Neuron (in vitro differentiated cells): Measurements from ENCODE around the gene GIMAP1.

Experiments
- H2AFZ ChIP-seq: one replicate; pipeline ENCODE4 v1.6.1; 2013; ENCODE audit warnings: low read depth, mild to moderate bottlenecking, inconsistent platforms, low read length, moderate library complexity
- H3K27me3 ChIP-seq: one replicate; pipeline ENCODE4 v1.6.1; 2013; ENCODE audit warnings: low read length; ENCODE audit not compliant: insufficient read depth
- H3K36me3 ChIP-seq: one replicate; pipeline ENCODE4 v1.6.1; 2013; ENCODE audit warnings: low read length; ENCODE audit not compliant: insufficient read depth
- H3K4me1 ChIP-seq: one replicate; pipeline ENCODE4 v1.6.1; 2013; ENCODE audit warnings: low read length; ENCODE audit not compliant: insufficient read depth
- H3K4me3 ChIP-seq: 2 replicates; pipeline ENCODE4 v1.5.1; 2013; ENCODE audit warnings: mild to moderate bottlenecking, low read length, moderate library complexity
- H3K9me3 ChIP-seq: one replicate; pipeline ENCODE4 v1.6.1; 2013; ENCODE audit warnings: low read length

GIMAP1 gene

GRCh38 chr7:150703209-150703608 is 13.2 kb upstream of the GIMAP1 start:
- no peaks in the 10 kb centered on the region for H3K9me3 ChIP-seq
- no peaks in the 10 kb centered on the region for H3K4me1 ChIP-seq
- H2AFZ ChIP-seq, result no peak overlapping the region
- H3K27me3 ChIP-seq, result no peaks in the 10 kb centered on the region
- H3K4me3 ChIP-seq, result no peak overlapping the region
- no peaks in the 10 kb centered on the region for H3K36me3 ChIP-seq

GRCh38 chr7:150715293-150715692 is 1.1 kb upstream of the GIMAP1 start:
- Histone ChIP-seq H3K4me3 (no peak overlapping the region), H3K27me3 (peaks cover 8% of the 10 kb centered on the region)

GRCh38 chr7:150715738-150716137 is 675 bp upstream of the GIMAP1 start:
- H3K27me3 ChIP-seq, result peaks cover 8% of the 10 kb centered on the region

More at GRCh38 chr7:150715293-150715692, 1.1 kb upstream of the GIMAP1 start:
- H3K9me3 ChIP-seq, result no peaks in the 10 kb centered on the region
- no peaks in the 10 kb centered on the region for H3K36me3 ChIP-seq
- no peak overlapping the region for H2AFZ ChIP-seq
- no peaks in the 10 kb centered on the region for H3K4me1 ChIP-seq

DNA sequence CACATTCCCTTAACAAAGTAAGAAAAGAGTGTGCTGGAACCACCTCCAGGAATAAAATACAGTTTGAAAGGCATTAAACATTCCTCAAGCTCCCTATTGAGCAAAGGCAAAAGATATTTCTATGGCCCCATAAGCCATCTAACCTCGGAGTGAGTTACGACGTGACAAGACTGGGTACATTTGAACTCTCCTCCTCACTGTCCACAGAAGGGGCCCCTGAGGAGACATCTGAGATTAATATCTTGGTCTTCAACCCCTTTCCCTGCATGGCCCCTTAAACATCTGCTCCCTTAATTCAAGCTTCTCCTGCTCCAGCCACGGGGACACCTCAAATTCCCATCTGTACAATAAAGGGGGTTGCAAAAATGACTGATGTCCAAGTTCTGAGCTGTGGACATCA is 526 bp downstream of the GIMAP1 start:
- no peaks in the 10 kb centered on the region for H3K4me1 ChIP-seq
- no peaks in the 10 kb centered on the region for H3K9me3 ChIP-seq
- H3K4me3 ChIP-seq, result no peak overlapping the region
- H3K36me3 ChIP-seq, result no peaks in the 10 kb centered on the region
- peaks cover 8% of the 10 kb centered on the region for H3K27me3 ChIP-seq
- H2AFZ ChIP-seq, result no peak overlapping the region

More at GRCh38 chr7:150715738-150716137, 675 bp upstream of the GIMAP1 start:
- Histone ChIP-seq H3K36me3 (no peaks in the 10 kb centered on the region), H3K9me3 (no peaks in the 10 kb centered on the region), H3K4me1 (no peaks in the 10 kb centered on the region), H3K4me3 (no peak overlapping the region), H2AFZ (no peak overlapping the region)

DNA sequence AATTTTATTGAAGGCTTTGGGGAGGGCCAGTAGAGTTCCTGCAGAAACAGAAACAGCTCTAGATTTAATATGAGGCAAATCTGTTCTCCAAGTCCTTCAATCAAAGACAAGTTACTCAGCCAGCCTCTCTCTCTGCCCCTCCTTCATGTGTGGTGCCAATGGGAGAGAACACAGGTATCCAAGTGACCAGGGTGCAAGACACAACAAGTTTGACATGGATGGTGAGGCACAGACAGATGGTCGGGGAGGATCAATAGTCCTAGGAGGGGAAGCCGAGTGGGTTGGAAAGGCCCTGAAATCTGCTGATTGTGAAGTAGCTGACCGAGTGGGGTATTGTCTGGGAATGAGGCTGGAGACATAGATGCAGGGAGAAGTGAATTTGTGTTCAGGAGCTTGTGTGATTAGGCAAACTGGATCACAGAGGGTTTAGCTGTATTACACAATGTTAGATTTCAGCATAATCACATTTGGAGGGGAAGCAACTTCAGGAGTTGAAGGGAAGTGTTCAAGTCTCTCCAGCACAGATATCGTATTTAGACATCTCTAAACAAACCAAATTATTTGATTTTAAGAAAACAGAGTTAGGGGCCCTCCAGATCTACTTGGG is 1.5 kb downstream of the GIMAP1 start:
- no peak overlapping the region for H3K4me3 ChIP-seq
- peaks cover 8% of the 10 kb centered on the region for H3K27me3 ChIP-seq

GRCh38 chr7:150719436-150719835 is 3.0 kb downstream of the GIMAP1 start:
- H3K36me3 ChIP-seq, result no peaks in the 10 kb centered on the region
- H2AFZ ChIP-seq, result no peak overlapping the region
- peaks cover 8% of the 10 kb centered on the region for H3K27me3 ChIP-seq
- no peaks in the 10 kb centered on the region for H3K9me3 ChIP-seq
- H3K4me3 ChIP-seq, result no peak overlapping the region
- no peaks in the 10 kb centered on the region for H3K4me1 ChIP-seq

More for the DNA sequence above, 1.5 kb downstream of the GIMAP1 start:
- no peaks in the 10 kb centered on the region for H3K9me3 ChIP-seq
- no peak overlapping the region for H2AFZ ChIP-seq
- no peaks in the 10 kb centered on the region for H3K4me1 ChIP-seq
- no peaks in the 10 kb centered on the region for H3K36me3 ChIP-seq

DNA sequence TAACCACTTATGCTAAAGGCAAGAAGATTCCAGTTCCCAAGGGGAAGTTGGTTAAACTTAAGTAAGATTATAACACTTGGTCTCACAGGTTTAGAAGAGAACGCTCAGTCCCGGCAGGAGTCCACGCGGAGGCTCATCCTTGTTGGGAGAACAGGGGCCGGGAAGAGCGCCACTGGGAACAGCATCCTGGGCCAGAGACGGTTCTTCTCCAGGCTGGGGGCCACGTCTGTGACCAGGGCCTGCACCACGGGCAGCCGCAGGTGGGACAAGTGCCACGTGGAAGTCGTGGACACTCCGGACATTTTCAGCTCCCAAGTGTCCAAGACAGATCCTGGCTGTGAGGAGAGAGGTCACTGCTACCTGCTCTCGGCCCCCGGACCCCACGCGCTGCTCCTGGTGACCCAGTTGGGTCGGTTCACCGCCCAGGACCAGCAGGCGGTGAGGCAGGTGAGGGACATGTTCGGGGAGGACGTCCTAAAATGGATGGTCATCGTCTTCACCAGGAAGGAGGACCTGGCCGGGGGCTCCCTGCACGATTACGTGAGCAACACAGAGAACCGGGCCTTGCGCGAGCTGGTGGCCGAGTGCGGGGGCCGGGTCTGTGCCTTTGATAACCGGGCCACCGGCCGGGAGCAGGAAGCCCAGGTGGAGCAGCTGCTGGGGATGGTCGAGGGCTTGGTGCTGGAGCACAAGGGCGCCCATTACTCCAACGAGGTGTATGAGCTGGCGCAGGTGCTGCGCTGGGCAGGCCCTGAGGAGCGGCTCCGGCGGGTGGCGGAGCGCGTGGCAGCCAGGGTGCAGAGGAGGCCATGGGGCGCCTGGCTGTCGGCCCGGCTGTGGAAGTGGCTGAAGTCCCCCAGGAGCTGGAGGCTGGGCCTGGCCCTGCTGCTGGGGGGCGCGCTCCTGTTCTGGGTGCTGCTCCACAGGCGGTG is 3.8 kb downstream of the GIMAP1 start:
- no peaks in the 10 kb centered on the region for H3K9me3 ChIP-seq
- H3K4me3 ChIP-seq, result no peak overlapping the region
- peaks cover 8% of the 10 kb centered on the region for H3K27me3 ChIP-seq
- H3K4me1 ChIP-seq, result no peaks in the 10 kb centered on the region
- H3K36me3 ChIP-seq, result no peaks in the 10 kb centered on the region
- no peak overlapping the region for H2AFZ ChIP-seq

DNA sequence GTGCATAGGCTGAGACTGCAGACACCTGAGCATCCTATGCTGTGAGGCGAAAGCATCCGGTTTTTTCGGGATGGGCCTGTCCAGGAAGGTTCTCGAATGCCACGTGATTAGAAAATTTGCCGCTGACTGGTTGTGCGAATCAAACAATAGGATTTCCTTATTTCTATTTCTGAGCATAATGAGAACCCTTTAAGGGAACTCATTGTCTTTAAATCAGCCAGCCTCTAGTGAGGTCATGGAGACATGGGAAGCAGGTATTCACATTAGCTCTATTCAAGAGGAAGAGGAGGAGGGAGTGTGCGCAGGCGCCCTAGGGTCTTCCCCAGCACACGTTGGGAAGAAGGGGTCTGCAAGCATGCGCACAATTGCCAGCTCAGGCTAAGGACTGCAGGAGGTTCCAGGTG is 5.6 kb downstream of the GIMAP1 start:
- no peak overlapping the region for H2AFZ ChIP-seq
- no peaks in the 10 kb centered on the region for H3K36me3 ChIP-seq
- no peaks in the 10 kb centered on the region for H3K9me3 ChIP-seq
- peaks cover 8% of the 10 kb centered on the region for H3K27me3 ChIP-seq
- no peak overlapping the region for H3K4me3 ChIP-seq
- no peaks in the 10 kb centered on the region for H3K4me1 ChIP-seq

DNA sequence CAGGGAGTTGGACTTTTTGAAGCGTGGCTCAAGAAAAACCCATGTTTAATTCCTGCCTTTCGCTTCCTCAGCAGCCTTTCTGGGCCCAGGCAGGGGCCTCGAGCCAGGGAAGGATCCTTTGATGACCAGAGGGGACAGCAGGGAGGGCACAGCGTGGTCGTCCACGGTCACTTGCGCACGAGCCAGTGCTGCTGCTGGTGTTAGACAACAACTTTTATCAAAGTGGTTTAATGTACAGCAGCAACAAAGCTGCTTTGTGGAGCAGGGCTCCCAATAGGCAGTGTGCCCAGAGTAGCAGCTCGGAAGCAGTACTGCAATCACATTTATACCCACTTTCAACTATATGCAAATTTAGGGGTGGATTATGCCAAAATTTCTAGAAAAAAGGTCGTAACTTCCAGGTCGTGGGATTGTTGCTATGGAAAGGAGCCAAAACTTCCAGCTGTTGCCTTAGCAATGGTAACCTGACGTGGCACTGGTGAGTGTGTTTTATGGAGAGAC is 6.1 kb downstream of the GIMAP1 start:
- no peaks in the 10 kb centered on the region for H3K36me3 ChIP-seq
- H3K4me3 ChIP-seq, result no peak overlapping the region
- no peak overlapping the region for H2AFZ ChIP-seq
- no peaks in the 10 kb centered on the region for H3K4me1 ChIP-seq
- H3K27me3 ChIP-seq, result peaks cover 8% of the 10 kb centered on the region
- H3K9me3 ChIP-seq, result no peaks in the 10 kb centered on the region

DNA sequence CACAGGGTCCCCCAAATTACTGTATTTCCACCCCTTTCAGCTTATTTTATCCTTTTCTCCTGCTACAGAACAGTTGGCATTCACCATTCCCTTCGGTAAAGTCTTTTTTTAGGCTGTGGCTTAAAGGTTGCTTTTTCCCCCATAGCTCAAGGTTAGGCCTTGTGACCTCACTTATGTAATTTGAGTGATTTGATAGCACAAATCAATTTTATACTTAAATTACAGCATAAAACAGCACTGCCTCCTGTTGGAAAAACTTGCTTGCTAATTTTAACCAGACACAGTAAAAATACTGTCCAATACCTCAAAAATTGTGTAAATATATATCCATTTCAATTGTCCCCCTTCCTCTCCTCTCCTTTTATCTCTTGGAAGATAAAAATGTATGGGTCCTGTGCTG is 7.1 kb downstream of the GIMAP1 start:
- H3K4me3 ChIP-seq, result no peak overlapping the region
- H3K36me3 ChIP-seq, result no peaks in the 10 kb centered on the region
- no peaks in the 10 kb centered on the region for H3K4me1 ChIP-seq
- H2AFZ ChIP-seq, result no peak overlapping the region
- H3K9me3 ChIP-seq, result no peaks in the 10 kb centered on the region
- H3K27me3 ChIP-seq, result peaks cover 6% of the 10 kb centered on the region

GRCh38 chr7:150727381-150727780 is 11.0 kb downstream of the GIMAP1 start:
- Histone ChIP-seq H3K4me3 (no peak overlapping the region), H3K27me3 (no peaks in the 10 kb centered on the region), H3K9me3 (no peaks in the 10 kb centered on the region)

GRCh38 chr7:150728011-150728410 is 11.6 kb downstream of the GIMAP1 start:
- H3K4me3 ChIP-seq, result no peak overlapping the region
- no peaks in the 10 kb centered on the region for H3K9me3 ChIP-seq
- H2AFZ ChIP-seq, result no peak overlapping the region
- H3K4me1 ChIP-seq, result no peaks in the 10 kb centered on the region
- H3K27me3 ChIP-seq, result no peaks in the 10 kb centered on the region
- H3K36me3 ChIP-seq, result no peaks in the 10 kb centered on the region

More at GRCh38 chr7:150727381-150727780, 11.0 kb downstream of the GIMAP1 start:
- Histone ChIP-seq H2AFZ (no peak overlapping the region), H3K36me3 (no peaks in the 10 kb centered on the region), H3K4me1 (no peaks in the 10 kb centered on the region)

DNA sequence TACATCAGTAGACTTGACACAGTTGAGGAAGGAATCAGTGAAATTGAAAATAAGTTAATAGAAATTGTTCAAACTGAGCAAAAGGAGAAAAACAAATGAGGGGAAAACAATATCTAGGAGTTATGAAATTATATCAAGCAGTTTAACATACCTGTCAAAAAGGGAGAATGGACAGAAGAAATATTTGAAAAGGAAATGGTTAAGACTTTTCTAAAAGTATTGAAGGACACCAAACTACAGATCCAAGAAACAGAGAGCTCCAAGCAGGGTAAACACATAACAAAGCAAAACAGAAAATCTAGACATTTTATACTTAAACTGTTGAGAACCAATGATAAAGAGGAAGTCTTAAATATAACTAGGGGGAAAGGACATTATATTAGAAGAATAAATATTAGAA is 12.2 kb downstream of the GIMAP1 start:
- H3K27me3 ChIP-seq, result no peaks in the 10 kb centered on the region
- no peaks in the 10 kb centered on the region for H3K9me3 ChIP-seq
- H3K36me3 ChIP-seq, result no peaks in the 10 kb centered on the region
- H3K4me1 ChIP-seq, result no peaks in the 10 kb centered on the region
- H3K4me3 ChIP-seq, result no peak overlapping the region
- no peak overlapping the region for H2AFZ ChIP-seq
